ENCODE results near the gene PLXNA4. TPM values are rescaled to one million over a fixed set of nuclear protein-coding genes. Genes with fewer than 3 reads are reported as not detected.

The PLXNA4 gene
- total and polyA plus RNA-seq, 8 donors = 0.15 to 12.8 (median 1.6) TPM

- 49 to 64% (median 58%) methylated on average over 6 of the region's 6 CpGs for WGBS, 5 donors
- intact Hi-C loops (cut with DNase I; ENCODE audit: low total_unique reads) = no loop called here
These were observed 223.5 kb downstream of the PLXNA4 start for GRCh38 chr7:132352800-132353199.

GRCh38 chr7:132351954-132352499 is 224.2 kb downstream of the PLXNA4 start:
- Histone ChIP-seq H3K9me3 (no peaks in the 10 kb centered on the region), H3K4me3 (no peak overlapping the region), H3K36me3 (no peaks in the 10 kb centered on the region), H3K27ac (peak overlapping the region in 2 of 5 donors; percentile 13 to 26), H3K27me3 (peaks cover 0 to 14% (median 0%) of the 10 kb centered on the region in 3 donors), H3K4me1 (peaks cover 0 to 7% (median 0%) of the 10 kb centered on the region in 4 donors)
- 48 to 64% (median 58%) methylated on average over 12 of the region's 12 CpGs for WGBS, 5 donors
- intact Hi-C loops (cut with DNase I; ENCODE audit: low total_unique reads) = no loop called here
- DNase-seq = peak in 1 of 2 donors; percentile 49
- TF ChIP-seq POLR2AphosphoS5 (IDR thresholded peaks at IDR 0.05) = no peak
- no peak for TF ChIP-seq EP300 (IDR thresholded peaks at IDR 0.05)
- no peak for TF ChIP-seq CTCF (IDR thresholded peaks at IDR 0.05)
- TF ChIP-seq POLR2A (IDR thresholded peaks at IDR 0.05) = no peak

More at GRCh38 chr7:132352800-132353199, 223.5 kb downstream of the PLXNA4 start:
- Histone ChIP-seq H3K9me3 (no peaks in the 10 kb centered on the region), H3K36me3 (no peaks in the 10 kb centered on the region), H3K27ac (no peak overlapping the region), H3K4me1 (peaks cover 0 to 7% (median 0%) of the 10 kb centered on the region in 4 donors), H3K27me3 (peaks cover 0 to 7% (median 0%) of the 10 kb centered on the region in 3 donors), H3K4me3 (no peak overlapping the region)
- peak in 1 of 2 donors; percentile 68 for DNase-seq
- peak in 1 of 3 donors; percentile 7 for TF ChIP-seq POLR2AphosphoS5 (IDR thresholded peaks at IDR 0.05)
- no peak for TF ChIP-seq CTCF (IDR thresholded peaks at IDR 0.05)
- no peak for TF ChIP-seq EP300 (IDR thresholded peaks at IDR 0.05)
- TF ChIP-seq POLR2A (IDR thresholded peaks at IDR 0.05) = no peak

GRCh38 chr7:132350741-132351140 is 225.5 kb downstream of the PLXNA4 start:
- TF ChIP-seq EP300 (IDR thresholded peaks at IDR 0.05) (no peak), CTCF (IDR thresholded peaks at IDR 0.05) (no peak), POLR2AphosphoS5 (IDR thresholded peaks at IDR 0.05) (no peak), POLR2A (IDR thresholded peaks at IDR 0.05) (no peak)
- Histone ChIP-seq H3K9me3 (no peaks in the 10 kb centered on the region), H3K36me3 (no peaks in the 10 kb centered on the region), H3K27me3 (peaks cover 0 to 15% (median 0%) of the 10 kb centered on the region in 3 donors), H3K27ac (no peak overlapping the region), H3K4me3 (no peak overlapping the region), H3K4me1 (peaks cover 0 to 7% (median 0%) of the 10 kb centered on the region in 4 donors)
- intact Hi-C loops (cut with DNase I; ENCODE audit: low total_unique reads) = no loop called here
- DNase-seq = no peak

- Histone ChIP-seq H3K9me3 (no peaks in the 10 kb centered on the region), H3K27ac (no peak overlapping the region), H3K36me3 (no peaks in the 10 kb centered on the region), H3K4me1 (peaks cover 0 to 7% (median 0%) of the 10 kb centered on the region in 4 donors), H3K27me3 (peaks cover 0 to 15% (median 0%) of the 10 kb centered on the region in 3 donors), H3K4me3 (no peak overlapping the region)
- TF ChIP-seq POLR2A (IDR thresholded peaks at IDR 0.05) = no peak
- no peak for TF ChIP-seq EP300 (IDR thresholded peaks at IDR 0.05)
- no peak for TF ChIP-seq CTCF (IDR thresholded peaks at IDR 0.05)
- no peak for TF ChIP-seq POLR2AphosphoS5 (IDR thresholded peaks at IDR 0.05)
- peak in 1 of 2 donors; percentile 24 for DNase-seq
- intact Hi-C loops (cut with DNase I; ENCODE audit: low total_unique reads) = no loop called here
- 61 to 81% (median 73%) methylated on average over 3 of the region's 3 CpGs for WGBS, 5 donors
These were observed 227.2 kb downstream of the PLXNA4 start for GRCh38 chr7:132349075-132349474.

Measured in stomach (tissue), 9 donors.